Mesendoderm (in vitro differentiated cells): ENCODE data around the gene ARL6IP4.

ENCODE experiments used
- DNase-seq: peaks from one replicate; pipeline ENCODE4 v3.0.0; 2013
- H2AK5ac ChIP-seq: 2 replicates; pipeline ENCODE4 v1.6.1; 2013; ENCODE audit warnings: low read length, inconsistent platforms
- H2BK120ac ChIP-seq: 2 replicates; pipeline ENCODE4 v1.6.1; 2013; ENCODE audit warnings: low read depth, mild to moderate bottlenecking, low read length, moderate library complexity, mixed read lengths
- H2BK15ac ChIP-seq: replicated peaks from 2 replicates; pipeline ENCODE4 v1.6.1; 2013; ENCODE audit warnings: low read depth, mild to moderate bottlenecking, moderate library complexity
- H2BK5ac ChIP-seq: 2 replicates; pipeline ENCODE4 v1.6.1; 2013; ENCODE audit warnings: low read length, inconsistent platforms
- H3K18ac ChIP-seq: 2 replicates; pipeline ENCODE4 v1.6.1; 2013; ENCODE audit warnings: mild to moderate bottlenecking, low read length, mixed read lengths
- H3K23ac ChIP-seq: one replicate; pipeline ENCODE4 v1.6.1; 2013; ENCODE audit warnings: low read length
- H3K27ac ChIP-seq: 2 replicates; pipeline ENCODE4 v1.5.1; 2013; ENCODE audit warnings: low read depth, mild to moderate bottlenecking, inconsistent platforms, low read length, moderate library complexity
- H3K27me3 ChIP-seq: 2 replicates; pipeline ENCODE4 v1.6.1; 2013; ENCODE audit warnings: low read length, control low read depth, mild to moderate bottlenecking, inconsistent platforms; ENCODE audit not compliant: insufficient read depth, poor library complexity
- H3K36me3 ChIP-seq: 2 replicates; pipeline ENCODE4 v1.6.1; 2013; ENCODE audit warnings: low read length, inconsistent platforms; ENCODE audit not compliant: control insufficient read depth, insufficient read depth
- H3K4ac ChIP-seq: one replicate; pipeline ENCODE4 v1.6.1; 2013; ENCODE audit warnings: low read depth, mild to moderate bottlenecking, low read length, moderate library complexity
- H3K4me1 ChIP-seq: 2 replicates; pipeline ENCODE4 v1.6.1; 2013; ENCODE audit warnings: low read depth, low read length, inconsistent platforms; ENCODE audit not compliant: control insufficient read depth
- H3K4me2 ChIP-seq: 2 replicates; pipeline ENCODE4 v1.6.1; 2013; ENCODE audit warnings: low read length
- H3K4me3 ChIP-seq: 2 replicates; pipeline ENCODE4 v1.5.1; 2013; ENCODE audit warnings: mild to moderate bottlenecking, low read length
- H3K56ac ChIP-seq: one replicate; pipeline ENCODE4 v1.6.1; 2013; ENCODE audit warnings: low read length
- H3K79me1 ChIP-seq: 2 replicates; pipeline ENCODE4 v1.6.1; 2013; ENCODE audit warnings: low read length, inconsistent platforms
- H3K79me2 ChIP-seq: 2 replicates; pipeline ENCODE4 v1.6.1; 2013; ENCODE audit warnings: mild to moderate bottlenecking, low read length; ENCODE audit not compliant: control insufficient read depth, insufficient read depth
- H3K9ac ChIP-seq: 2 replicates; pipeline ENCODE4 v1.6.1; 2013; ENCODE audit warnings: low read length, inconsistent platforms
- H4K5ac ChIP-seq: one replicate; pipeline ENCODE4 v1.6.1; 2013; ENCODE audit warnings: low read length
- H4K8ac ChIP-seq: one replicate; pipeline ENCODE4 v1.6.1; 2013; ENCODE audit warnings: low read depth, mild to moderate bottlenecking, control low read depth, low read length, moderate library complexity
- WGBS: extraction: QIAGEN DNeasy Blood & Tissue Kit; methylation state at CpG from one replicate; pipeline ENCODE4 v1.1.7; 2013; ENCODE audit warnings: low lambda C conversion rate, missing lambda C conversion rate; ENCODE audit not compliant: insufficient coverage; ENCODE audit errors: extremely low coverage; 5-methylcytosine and 5-hydroxymethylcytosine counted together

ARL6IP4 gene

GRCh38 chr12:122977655-122978392 is 2.7 kb upstream of the ARL6IP4 start:
- no peak for DNase-seq
- no CpG with 5 or more reads among the region's 9 CpGs for WGBS
- no peak overlapping the region for H4K5ac ChIP-seq
- H2BK15ac ChIP-seq, result no peak overlapping the region
- no peak overlapping the region for H3K56ac ChIP-seq
- no peak overlapping the region for H3K4me3 ChIP-seq
- no peak overlapping the region for H3K4me2 ChIP-seq
- H3K27me3 ChIP-seq, result no peaks in the 10 kb centered on the region
- H3K79me2 ChIP-seq, result peaks cover 15% of the 10 kb centered on the region
- H2BK120ac ChIP-seq, result no peak overlapping the region
- H3K9ac ChIP-seq, result no peak overlapping the region
- peaks cover 9% of the 10 kb centered on the region for H3K4me1 ChIP-seq
- H3K18ac ChIP-seq, result no peak overlapping the region
- peaks cover 24% of the 10 kb centered on the region for H3K79me1 ChIP-seq
- no peak overlapping the region for H3K27ac ChIP-seq
- H2BK5ac ChIP-seq, result no peak overlapping the region
- H3K4ac ChIP-seq, result no peak overlapping the region
- peaks cover 1% of the 10 kb centered on the region for H3K36me3 ChIP-seq
- H4K8ac ChIP-seq, result no peak overlapping the region
- no peak overlapping the region for H2AK5ac ChIP-seq
- H3K23ac ChIP-seq, result no peak overlapping the region

DNA sequence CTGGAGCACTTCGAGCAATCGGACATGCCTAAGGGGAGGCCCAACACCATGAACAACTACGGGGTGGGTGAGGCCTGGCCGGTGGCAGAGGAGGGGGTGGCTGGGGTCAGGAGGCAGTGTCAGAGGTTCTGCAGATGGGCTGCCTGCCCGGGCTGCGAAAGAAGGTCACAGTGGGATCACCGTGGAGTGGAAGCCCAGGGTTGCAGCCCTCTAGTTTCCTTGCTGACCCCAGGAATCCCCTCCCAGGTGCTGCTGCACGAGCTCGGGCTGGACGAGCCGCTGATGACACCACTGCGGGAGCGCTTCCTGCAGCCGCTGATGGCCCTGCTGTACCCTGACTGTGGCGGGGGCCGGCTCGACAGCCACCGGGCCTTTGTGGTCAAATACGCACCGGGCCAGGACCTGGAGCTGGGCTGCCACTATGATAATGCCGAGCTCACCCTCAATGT is 1.9 kb upstream of the ARL6IP4 start:
- no peak overlapping the region for H3K4me3 ChIP-seq
- H3K4ac ChIP-seq, result no peak overlapping the region
- no CpG with 5 or more reads among the region's 21 CpGs for WGBS

DNA sequence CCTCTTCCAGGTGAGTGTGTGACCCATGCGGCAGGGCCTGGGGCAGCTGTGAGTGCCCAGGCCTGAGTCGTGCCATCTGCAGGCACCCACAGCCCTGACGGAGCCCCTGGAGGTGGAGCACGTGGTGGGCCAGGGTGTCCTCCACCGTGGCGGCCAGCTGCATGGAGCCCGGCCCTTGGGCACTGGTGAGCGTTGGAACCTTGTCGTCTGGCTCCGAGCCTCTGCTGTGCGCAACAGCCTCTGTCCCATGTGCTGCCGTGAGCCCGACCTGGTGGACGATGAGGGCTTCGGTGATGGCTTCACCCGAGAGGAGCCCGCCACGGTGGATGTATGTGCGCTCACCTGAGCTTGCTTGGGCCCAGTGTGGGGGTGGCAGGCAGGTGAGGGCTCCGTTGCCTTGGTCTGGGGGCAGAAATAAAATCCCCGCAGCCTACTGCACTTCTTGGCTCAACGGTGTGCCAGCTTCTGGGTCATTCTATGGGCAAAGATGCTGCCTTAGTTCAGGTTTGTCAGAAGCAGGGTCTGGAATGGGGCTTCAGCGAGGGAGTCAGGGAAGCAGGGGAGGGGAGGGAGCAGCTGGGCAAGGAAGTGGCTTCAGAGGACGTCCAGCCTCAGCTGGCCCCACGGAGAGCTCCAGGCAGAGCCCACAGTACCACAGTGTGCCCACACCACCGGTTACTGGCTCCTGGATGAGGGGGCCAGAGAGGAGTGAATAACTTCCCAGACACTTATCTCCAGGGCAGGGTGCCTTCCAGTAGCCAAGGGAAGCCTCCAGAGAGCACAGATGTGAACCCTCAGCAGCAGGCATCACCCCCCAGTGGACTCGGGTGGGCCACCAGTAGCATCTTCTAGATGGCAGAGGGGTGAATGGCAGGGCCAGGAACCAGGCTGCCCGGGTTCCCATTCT is 1.2 kb upstream of the ARL6IP4 start:
- no CpG with 5 or more reads among the region's 28 CpGs for WGBS

More for the DNA sequence above, 1.9 kb upstream of the ARL6IP4 start:
- no peak overlapping the region for H3K56ac ChIP-seq
- H2AK5ac ChIP-seq, result no peak overlapping the region
- peaks cover 1% of the 10 kb centered on the region for H3K36me3 ChIP-seq
- no peak overlapping the region for H3K4me2 ChIP-seq
- no peak overlapping the region for H3K9ac ChIP-seq
- no peak overlapping the region for H3K27ac ChIP-seq
- peaks cover 26% of the 10 kb centered on the region for H3K79me1 ChIP-seq
- H2BK15ac ChIP-seq, result no peak overlapping the region
- peaks cover 15% of the 10 kb centered on the region for H3K79me2 ChIP-seq
- no peak overlapping the region for H2BK120ac ChIP-seq
- H4K5ac ChIP-seq, result no peak overlapping the region
- H3K27me3 ChIP-seq, result no peaks in the 10 kb centered on the region
- no peak overlapping the region for H2BK5ac ChIP-seq
- no peak overlapping the region for H3K23ac ChIP-seq
- peaks cover 9% of the 10 kb centered on the region for H3K4me1 ChIP-seq
- no peak for DNase-seq
- H3K18ac ChIP-seq, result no peak overlapping the region
- no peak overlapping the region for H4K8ac ChIP-seq

GRCh38 chr12:122979908-122980182 is 636 bp upstream of the ARL6IP4 start:
- H3K4me1 ChIP-seq, result peaks cover 9% of the 10 kb centered on the region
- peak overlapping the region; percentile 6 for H4K8ac ChIP-seq
- no peaks in the 10 kb centered on the region for H3K27me3 ChIP-seq
- no peak overlapping the region for H3K27ac ChIP-seq
- H3K4me2 ChIP-seq, result peak overlapping the region; percentile 76
- no CpG with 5 or more reads among the region's 7 CpGs for WGBS
- peak overlapping the region; percentile 76 for H3K18ac ChIP-seq
- H3K36me3 ChIP-seq, result peaks cover 1% of the 10 kb centered on the region
- peak overlapping the region; percentile 98 for H3K56ac ChIP-seq
- no peak overlapping the region for H2BK120ac ChIP-seq
- H3K4ac ChIP-seq, result peak overlapping the region; percentile 83
- peaks cover 26% of the 10 kb centered on the region for H3K79me1 ChIP-seq
- peaks cover 15% of the 10 kb centered on the region for H3K79me2 ChIP-seq
- peak overlapping the region; percentile 88 for H3K4me3 ChIP-seq
- peak overlapping the region; percentile 9 for H2AK5ac ChIP-seq
- no peak overlapping the region for H2BK15ac ChIP-seq
- H2BK5ac ChIP-seq, result peak overlapping the region; percentile 64
- H4K5ac ChIP-seq, result no peak overlapping the region
- H3K23ac ChIP-seq, result peak overlapping the region; percentile 84
- peak overlapping the region; percentile 97 for H3K9ac ChIP-seq
- DNase-seq, result no peak

More for the DNA sequence above, 1.2 kb upstream of the ARL6IP4 start:
- Histone ChIP-seq H3K79me1 (peaks cover 26% of the 10 kb centered on the region), H3K4me2 (peak overlapping the region; percentile 76), H3K4me3 (no peak overlapping the region), H3K27me3 (no peaks in the 10 kb centered on the region), H3K23ac (no peak overlapping the region), H3K18ac (no peak overlapping the region), H4K5ac (no peak overlapping the region), H3K4me1 (peaks cover 9% of the 10 kb centered on the region), H2BK120ac (no peak overlapping the region), H3K27ac (no peak overlapping the region), H2BK5ac (no peak overlapping the region), H3K36me3 (peaks cover 1% of the 10 kb centered on the region), H2BK15ac (no peak overlapping the region), H4K8ac (no peak overlapping the region), H3K56ac (peak overlapping the region; percentile 98), H3K79me2 (peaks cover 15% of the 10 kb centered on the region), H3K9ac (peak overlapping the region; percentile 97), H2AK5ac (peak overlapping the region; percentile 9), H3K4ac (no peak overlapping the region)
- no peak for DNase-seq

DNA sequence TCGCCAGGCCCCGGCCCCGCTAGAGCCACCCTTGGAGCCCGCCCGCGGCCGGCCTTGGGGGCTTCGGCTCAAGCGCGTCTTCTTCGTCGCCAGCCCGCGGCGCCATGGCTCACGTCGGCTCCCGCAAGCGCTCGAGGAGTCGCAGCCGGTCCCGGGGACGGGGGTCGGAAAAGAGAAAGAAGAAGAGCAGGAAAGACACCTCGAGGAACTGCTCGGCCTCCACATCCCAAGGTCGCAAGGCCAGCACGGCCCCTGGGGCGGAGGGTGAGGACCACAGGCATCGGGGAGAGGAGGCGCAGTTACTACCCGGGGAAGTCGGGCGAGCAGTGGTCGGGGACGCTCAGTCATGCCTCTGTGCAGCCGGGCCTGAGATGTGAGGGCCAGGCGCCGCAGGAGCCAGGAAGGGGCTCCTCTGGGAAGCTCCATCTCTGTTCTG is 573 bp downstream of the ARL6IP4 start:
- Histone ChIP-seq H2BK5ac (no peak overlapping the region), H2BK120ac (no peak overlapping the region), H4K8ac (no peak overlapping the region), H3K36me3 (peaks cover 1% of the 10 kb centered on the region), H3K56ac (peak overlapping the region; percentile 98), H3K23ac (peak overlapping the region; percentile 90), H3K18ac (peak overlapping the region; percentile 76), H3K79me2 (peaks cover 12% of the 10 kb centered on the region), H3K27ac (peak overlapping the region; percentile 65), H2BK15ac (no peak overlapping the region), H3K27me3 (no peaks in the 10 kb centered on the region), H4K5ac (no peak overlapping the region), H3K9ac (peak overlapping the region; percentile 97), H3K4ac (peak overlapping the region; percentile 83), H3K4me1 (peaks cover 6% of the 10 kb centered on the region), H3K4me2 (peak overlapping the region; percentile 91), H2AK5ac (peak overlapping the region; percentile 41), H3K79me1 (peaks cover 21% of the 10 kb centered on the region), H3K4me3 (peak overlapping the region; percentile 88)
- DNase-seq, result peak; percentile 50
- WGBS, result no CpG with 5 or more reads among the region's 40 CpGs
